ENCODE measurements around the gene MYCBP.

GRCh38 chr1:38848071-38848470, 25.1 kb downstream of the MYCBP start:
- no peak for TF ChIP-seq POLR2AphosphoS5 (IDR thresholded peaks at IDR 0.05; ENCODE audit: low read depth)
- TF ChIP-seq EZH2phosphoT487 (IDR thresholded peaks at IDR 0.05; ENCODE audit: unreplicated experiment): no peak
- no peak for TF ChIP-seq CTCF (conservative IDR thresholded peaks at IDR 0.05; ENCODE audit: low read depth in 2 of 2)
- no peak for TF ChIP-seq JUNB (IDR thresholded peaks at IDR 0.05; ENCODE audit: unreplicated experiment)
- no peak for TF ChIP-seq REST (IDR thresholded peaks at IDR 0.05; ENCODE audit: unreplicated experiment)

Data from GM23338 (cell line).